WERI-Rb-1 (cell line): ENCODE results near the gene PPIB.

Experiments
- DNase-seq: peaks from one replicate; pipeline ENCODE4 v3.0.0-alpha.2; 2020
- H3K27ac ChIP-seq: fragments of 250-450 bp; sonication (Bioruptor Pico); 2 replicates; pipeline ENCODE4 v1.5.1; 2020; ENCODE audit warnings: mild to moderate bottlenecking, moderate library complexity
- H3K27me3 ChIP-seq: fragments of 250-450 bp; sonication (Bioruptor Pico); 2 replicates; pipeline ENCODE4 v1.5.1; 2021; ENCODE audit warnings: mild to moderate bottlenecking, low read depth, moderate library complexity; ENCODE audit not compliant: insufficient read depth, severe bottlenecking
- H3K36me3 ChIP-seq: fragments of 250-450 bp; sonication (Bioruptor Pico); 2 replicates; pipeline ENCODE4 v1.5.1; 2020; ENCODE audit warnings: mild to moderate bottlenecking, moderate library complexity
- H3K4me3 ChIP-seq: 2 replicates; pipeline ENCODE4 v1.5.1; 2011; ENCODE audit warnings: low read depth, mild to moderate bottlenecking, control low read depth, low read length
- H3K9me3 ChIP-seq: fragments of 250-450 bp; sonication (Bioruptor Pico); 2 replicates; pipeline ENCODE4 v1.5.1; 2021; ENCODE audit warnings: mild to moderate bottlenecking, moderate library complexity; ENCODE audit not compliant: severe bottlenecking
- TF ChIP-seq, protein P1 (sequence below): IDR thresholded peaks from 2 replicates; pipeline ENCODE4 v1.5.1; 2011; ENCODE audit warnings: low read depth, mild to moderate bottlenecking, control low read depth, inconsistent platforms, low read length

Gene PPIB

DNA sequence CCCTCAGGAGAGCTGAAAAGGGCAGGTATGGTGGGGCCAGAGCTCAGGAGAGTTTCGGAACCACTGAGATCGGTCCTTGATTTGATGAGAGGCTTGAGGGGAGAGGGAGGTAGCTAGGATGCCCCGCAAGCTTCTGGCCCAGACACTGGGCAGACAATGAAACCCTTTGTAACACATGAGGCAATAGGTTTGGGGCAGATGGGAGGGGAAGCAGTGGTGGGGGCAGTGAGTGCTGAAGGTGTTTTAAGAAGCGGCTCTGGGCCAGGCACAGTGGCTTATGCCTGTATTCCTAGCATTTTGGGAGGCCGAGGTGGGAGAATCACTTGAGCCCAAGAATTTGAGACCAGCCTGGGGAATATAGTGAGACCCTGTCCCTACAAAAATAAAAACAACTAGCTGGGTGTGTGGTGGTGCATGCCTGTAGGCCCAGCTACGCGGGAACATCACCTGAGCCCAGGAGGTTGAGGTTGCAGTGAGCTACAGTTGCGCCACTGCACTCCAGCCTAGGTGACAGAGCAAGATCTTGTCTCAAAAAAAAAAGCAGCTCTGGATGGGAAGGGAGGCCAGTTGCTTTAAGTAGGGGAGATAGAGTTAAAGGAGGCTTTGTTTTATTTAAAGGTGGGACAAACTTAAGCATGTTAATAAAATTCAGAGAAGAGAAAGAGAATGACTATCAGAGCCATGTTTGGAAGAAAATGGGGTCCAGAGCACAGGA, 20.9 kb downstream of the PPIB start:
- Histone ChIP-seq H3K27ac (no peak overlapping the region), H3K36me3 (peaks cover 19% of the 10 kb centered on the region)
- TF ChIP-seq, protein P1, sequence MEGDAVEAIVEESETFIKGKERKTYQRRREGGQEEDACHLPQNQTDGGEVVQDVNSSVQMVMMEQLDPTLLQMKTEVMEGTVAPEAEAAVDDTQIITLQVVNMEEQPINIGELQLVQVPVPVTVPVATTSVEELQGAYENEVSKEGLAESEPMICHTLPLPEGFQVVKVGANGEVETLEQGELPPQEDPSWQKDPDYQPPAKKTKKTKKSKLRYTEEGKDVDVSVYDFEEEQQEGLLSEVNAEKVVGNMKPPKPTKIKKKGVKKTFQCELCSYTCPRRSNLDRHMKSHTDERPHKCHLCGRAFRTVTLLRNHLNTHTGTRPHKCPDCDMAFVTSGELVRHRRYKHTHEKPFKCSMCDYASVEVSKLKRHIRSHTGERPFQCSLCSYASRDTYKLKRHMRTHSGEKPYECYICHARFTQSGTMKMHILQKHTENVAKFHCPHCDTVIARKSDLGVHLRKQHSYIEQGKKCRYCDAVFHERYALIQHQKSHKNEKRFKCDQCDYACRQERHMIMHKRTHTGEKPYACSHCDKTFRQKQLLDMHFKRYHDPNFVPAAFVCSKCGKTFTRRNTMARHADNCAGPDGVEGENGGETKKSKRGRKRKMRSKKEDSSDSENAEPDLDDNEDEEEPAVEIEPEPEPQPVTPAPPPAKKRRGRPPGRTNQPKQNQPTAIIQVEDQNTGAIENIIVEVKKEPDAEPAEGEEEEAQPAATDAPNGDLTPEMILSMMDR, result no peak

GRCh38 chr15:64138331-64138941, 24.4 kb downstream of the PPIB start:
- peaks cover 52% of the 10 kb centered on the region for H3K36me3 ChIP-seq
- no peak overlapping the region for H3K27ac ChIP-seq
- H3K27me3 ChIP-seq, result no peaks in the 10 kb centered on the region
- H3K4me3 ChIP-seq, result no peak overlapping the region
- TF ChIP-seq, protein P1, result no peak
- H3K9me3 ChIP-seq, result no peaks in the 10 kb centered on the region
- DNase-seq, result no peak

More for the DNA sequence above, 20.9 kb downstream of the PPIB start:
- DNase-seq, result no peak
- H3K4me3 ChIP-seq, result no peak overlapping the region
- no peaks in the 10 kb centered on the region for H3K9me3 ChIP-seq
- no peaks in the 10 kb centered on the region for H3K27me3 ChIP-seq

DNA sequence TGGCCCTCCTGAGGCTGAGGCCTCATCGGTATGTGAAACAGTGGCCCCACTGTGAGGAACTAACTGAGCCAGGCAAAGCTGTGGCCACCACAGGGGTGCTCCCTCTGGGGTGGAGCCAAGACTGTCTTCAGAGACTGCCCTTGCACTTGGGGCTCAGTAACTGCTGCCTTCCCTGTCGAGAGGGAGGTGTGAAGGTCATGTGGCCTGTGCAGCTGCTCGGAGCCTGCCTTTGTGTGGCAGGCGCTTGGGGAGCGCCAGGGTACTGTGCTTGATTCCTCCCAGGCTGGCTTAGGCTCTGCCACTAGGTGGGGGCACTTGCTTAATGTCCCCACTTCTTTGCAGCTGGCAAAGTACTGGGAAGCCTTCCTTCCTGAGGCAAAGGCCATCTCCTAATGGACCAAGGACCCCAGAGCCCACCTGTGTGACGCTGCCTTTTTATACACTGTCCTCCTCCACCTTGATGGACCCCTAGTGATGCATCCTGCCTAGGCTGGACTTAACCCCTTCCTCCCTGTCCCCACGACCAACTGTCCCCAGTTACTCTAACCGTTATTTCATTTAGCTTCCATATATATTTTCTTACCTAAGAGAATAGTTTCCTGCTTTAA, 25.5 kb downstream of the PPIB start:
- TF ChIP-seq, protein P1, result peak; percentile 16; the same call in 1 of the 2 replicates
- peaks cover 63% of the 10 kb centered on the region for H3K36me3 ChIP-seq
- H3K4me3 ChIP-seq, result no peak overlapping the region
- H3K9me3 ChIP-seq, result no peaks in the 10 kb centered on the region
- H3K27ac ChIP-seq, result no peak overlapping the region
- no peak for DNase-seq
- no peaks in the 10 kb centered on the region for H3K27me3 ChIP-seq

DNA sequence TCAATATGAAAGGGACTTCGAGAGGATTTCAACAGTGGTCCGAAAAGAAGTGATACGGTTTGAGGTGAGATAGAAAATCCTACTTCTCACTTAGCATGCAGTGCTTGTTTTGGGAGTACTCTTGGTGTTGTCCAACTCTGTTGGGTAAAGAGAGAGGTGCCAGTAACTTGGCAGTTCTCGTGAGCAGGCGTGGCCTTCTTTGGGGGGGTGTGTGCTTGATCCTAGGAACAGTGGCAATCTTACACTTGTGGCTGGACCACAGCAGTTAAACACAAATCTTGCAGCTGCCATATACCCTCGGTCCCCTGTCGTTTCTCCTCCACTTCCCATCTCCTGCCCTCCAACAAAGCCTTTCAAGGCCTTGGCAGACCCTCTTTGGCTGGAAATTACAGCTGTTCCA, 26.5 kb downstream of the PPIB start:
- Histone ChIP-seq H3K27me3 (no peaks in the 10 kb centered on the region), H3K27ac (no peak overlapping the region), H3K4me3 (no peak overlapping the region), H3K36me3 (peaks cover 73% of the 10 kb centered on the region), H3K9me3 (no peaks in the 10 kb centered on the region)
- TF ChIP-seq, protein P1, result no peak
- no peak for DNase-seq

- no peak for DNase-seq
- Histone ChIP-seq H3K27ac (no peak overlapping the region), H3K27me3 (no peaks in the 10 kb centered on the region), H3K4me3 (no peak overlapping the region), H3K9me3 (no peaks in the 10 kb centered on the region), H3K36me3 (peaks cover 83% of the 10 kb centered on the region)
- TF ChIP-seq, protein P1, result no peak
These were observed 28.4 kb downstream of the PPIB start for GRCh38 chr15:64134345-64134829.
